RWPE1 (cell line): ENCODE measurements around the gene GPNMB.

Experiments
- CTCF ChIA-PET: fragments of 350-600 bp; sonication (Branson Sonifier 250); formaldehyde crosslinking; extraction: SDS; loops from one replicate; lab custom pipeline; 2021; lab: Yijun Ruan, JAX
- POLR2A ChIA-PET: fragments of 400-600 bp; formaldehyde crosslinking; extraction: SDS; loops from one replicate; lab custom pipeline; 2020; ENCODE audit warnings: antibody characterized with exemption; ENCODE audit not compliant: low non-redundant PET; lab: Yijun Ruan, JAX
- DNase-seq: peaks from one replicate; pipeline ENCODE4 v3.0.0; 2012; ENCODE audit warnings: low spot score
- H3K27ac ChIP-seq: fragments of 450-650 bp; 2 replicates; pipeline ENCODE4 v1.5.1; 2017
- CTCF ChIP-seq: fragments of 450-650 bp; conservative IDR thresholded peaks from 2 replicates; pipeline ENCODE4 v1.5.1; 2017; ENCODE audit warnings: low read depth, mild to moderate bottlenecking

The GPNMB gene

GRCh38 chr7:23247046-23247602 is 549 bp downstream of the GPNMB start:
- H3K27ac ChIP-seq: peak overlapping the region; percentile 12; the same call in 1 of the 2 replicates
- ChIA-PET POLR2A (no interaction called here), CTCF (interaction anchor here (0.6 to 2.2 kb wide), 4 partner anchors 13 to 62 kb away, joined by 3 to 12 read pairs (median 6); no protein-coding TSS in a partner anchor)
- TF ChIP-seq CTCF: no peak
- no peak for DNase-seq

GRCh38 chr7:23247603-23248335 is 1.2 kb downstream of the GPNMB start:
- no peak overlapping the region; the same call in 1 of the 2 replicates for H3K27ac ChIP-seq
- ChIA-PET POLR2A (no interaction called here), CTCF (interaction anchor here (0.6 to 2.2 kb wide), 4 partner anchors 12 to 63 kb away, joined by 3 to 12 read pairs (median 6); no protein-coding TSS in a partner anchor)
- no peak for DNase-seq
- no peak for TF ChIP-seq CTCF

GRCh38 chr7:23249486-23249885 is 2.9 kb downstream of the GPNMB start:
- DNase-seq: no peak
- POLR2A ChIA-PET: no interaction called here
- no peak overlapping the region for H3K27ac ChIP-seq
- TF ChIP-seq CTCF: no peak
- CTCF ChIA-PET: no interaction called here

- DNase-seq: no peak
- TF ChIP-seq CTCF: no peak
- ChIA-PET POLR2A (no interaction called here), CTCF (interaction anchor here (0.6 to 1.1 kb wide), 3 partner anchors 9 to 713 kb away, joined by 3 to 4 read pairs (median 3); no protein-coding TSS in a partner anchor)
- no peak overlapping the region for H3K27ac ChIP-seq
Observed at GRCh38 chr7:23254051-23254681, 7.6 kb downstream of the GPNMB start.

GRCh38 chr7:23256731-23257130 is 10.2 kb downstream of the GPNMB start:
- DNase-seq: no peak
- ChIA-PET CTCF (no interaction called here), POLR2A (no interaction called here)
- no peak overlapping the region for H3K27ac ChIP-seq
- no peak for TF ChIP-seq CTCF

- ChIA-PET POLR2A (no interaction called here), CTCF (interaction anchor here (0.7 to 1.5 kb wide), 2 partner anchors 12 to 13 kb away, joined by 3 to 4 read pairs; no protein-coding TSS in a partner anchor)
- no peak overlapping the region for H3K27ac ChIP-seq
- TF ChIP-seq CTCF: no peak
- DNase-seq: no peak
Observed at GRCh38 chr7:23260371-23260770, 13.8 kb downstream of the GPNMB start.
